GM18526 (cell line): ENCODE results near the gene SLC25A47.

Experiments
- POLR2A ChIP-seq: IDR thresholded peaks from 3 replicates; pipeline ENCODE4 v1.6.1; 2011; ENCODE audit not compliant: insufficient read length; ENCODE audit errors: extremely low read depth

Gene SLC25A47

DNA sequence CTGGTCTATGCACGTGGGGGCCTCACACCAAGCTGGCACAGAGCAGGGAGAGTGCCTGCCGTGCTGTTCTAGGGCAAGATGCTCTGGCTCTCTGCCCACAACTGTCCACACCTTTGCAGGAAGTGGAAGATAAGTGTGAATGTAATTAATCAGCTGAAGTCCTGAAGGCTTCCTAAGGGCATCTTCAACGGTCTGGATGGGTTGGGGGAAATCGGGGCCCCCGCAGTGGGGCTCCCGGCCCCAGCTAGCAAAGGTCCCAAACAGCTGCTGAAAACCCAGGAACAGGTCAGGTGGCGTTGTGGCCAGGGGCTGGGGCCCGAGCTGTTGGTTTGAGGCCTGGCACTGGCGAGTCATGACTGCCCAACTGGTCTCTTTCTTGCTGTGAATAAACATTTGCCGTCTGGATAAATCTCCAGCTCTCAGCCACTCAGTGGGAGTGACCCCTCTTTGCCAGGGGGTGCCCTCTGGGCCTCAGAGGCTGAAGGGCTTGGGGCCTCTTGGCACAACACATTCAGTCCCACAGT, 10.2 kb upstream of the SLC25A47 start:
- no peak for TF ChIP-seq POLR2A

DNA sequence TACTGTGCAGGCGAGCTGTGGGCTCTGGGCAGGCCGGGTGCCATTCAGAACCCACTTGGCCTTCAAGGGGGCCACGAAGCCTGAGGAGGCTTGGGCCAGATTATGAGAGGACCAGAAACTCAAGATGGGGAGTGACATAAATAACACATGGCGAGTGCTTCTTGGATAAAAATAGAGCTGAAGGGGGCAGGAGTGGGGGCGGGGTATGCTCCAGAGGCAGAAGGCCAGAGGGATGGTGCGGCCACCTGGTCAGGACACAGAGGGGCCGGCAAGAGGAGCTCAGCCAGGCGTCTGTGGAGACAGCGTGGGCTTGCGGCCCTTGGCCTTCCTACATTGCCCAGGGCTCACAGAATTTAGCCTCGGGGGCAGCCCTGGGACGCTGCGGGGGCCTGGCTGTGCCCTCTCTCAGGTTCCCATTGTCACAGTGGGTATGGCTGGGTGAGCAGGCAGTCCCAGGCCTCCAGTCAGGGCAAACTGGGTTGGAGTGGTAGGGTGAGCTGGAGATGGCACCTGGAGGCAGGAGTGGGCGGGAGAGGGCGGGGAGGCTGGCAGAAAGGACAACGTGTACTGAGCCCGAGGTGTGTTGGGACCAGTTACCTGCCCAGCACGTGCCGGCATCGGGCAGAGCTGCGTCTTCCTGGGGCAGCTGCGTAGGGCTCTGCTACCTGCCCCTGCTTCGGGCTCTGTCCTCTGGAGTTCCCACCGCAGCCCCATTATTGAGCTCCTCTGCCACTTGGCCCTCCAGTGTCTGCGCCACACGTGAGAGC, 9.5 kb upstream of the SLC25A47 start:
- TF ChIP-seq POLR2A = no peak

DNA sequence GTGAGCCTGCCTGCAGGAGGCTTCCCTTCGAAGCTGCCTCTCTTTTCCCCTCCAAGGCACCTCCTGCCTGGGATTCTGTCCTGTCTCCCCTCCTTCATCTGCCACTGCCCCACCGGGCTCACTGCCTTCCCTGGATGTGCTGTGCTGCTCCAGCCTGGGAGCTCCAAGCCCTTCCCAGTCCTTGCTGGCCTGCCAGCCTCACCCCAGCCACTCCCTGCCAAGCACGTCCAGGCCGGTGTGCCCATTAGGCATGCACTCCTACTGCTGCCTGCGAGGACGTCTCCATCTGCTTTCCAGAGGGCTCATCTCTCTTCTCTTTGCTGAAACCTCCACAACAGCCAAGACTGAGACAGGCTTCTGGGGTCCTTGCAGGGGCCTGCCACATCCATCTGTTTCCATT, 8.4 kb upstream of the SLC25A47 start:
- no peak for TF ChIP-seq POLR2A

DNA sequence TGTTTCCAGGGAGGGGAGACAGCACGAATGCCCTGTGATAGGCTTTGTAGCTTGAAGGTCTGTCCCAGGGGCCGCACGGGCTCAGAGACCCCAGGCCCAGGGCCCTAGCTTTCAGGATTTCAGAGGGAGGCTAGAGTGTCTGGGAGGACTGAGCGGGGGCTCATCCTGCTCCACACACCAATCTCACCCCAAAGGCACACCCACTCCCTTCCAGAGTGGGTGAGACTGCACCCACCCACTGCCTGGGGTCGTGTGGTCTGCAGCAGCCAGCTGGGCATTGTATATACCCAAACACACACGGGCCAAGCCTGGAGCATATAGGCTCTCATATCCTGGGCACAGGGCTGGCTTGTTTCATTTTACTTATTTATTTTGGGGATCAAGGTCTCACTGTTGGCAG, 5.8 kb upstream of the SLC25A47 start:
- TF ChIP-seq POLR2A = no peak

DNA sequence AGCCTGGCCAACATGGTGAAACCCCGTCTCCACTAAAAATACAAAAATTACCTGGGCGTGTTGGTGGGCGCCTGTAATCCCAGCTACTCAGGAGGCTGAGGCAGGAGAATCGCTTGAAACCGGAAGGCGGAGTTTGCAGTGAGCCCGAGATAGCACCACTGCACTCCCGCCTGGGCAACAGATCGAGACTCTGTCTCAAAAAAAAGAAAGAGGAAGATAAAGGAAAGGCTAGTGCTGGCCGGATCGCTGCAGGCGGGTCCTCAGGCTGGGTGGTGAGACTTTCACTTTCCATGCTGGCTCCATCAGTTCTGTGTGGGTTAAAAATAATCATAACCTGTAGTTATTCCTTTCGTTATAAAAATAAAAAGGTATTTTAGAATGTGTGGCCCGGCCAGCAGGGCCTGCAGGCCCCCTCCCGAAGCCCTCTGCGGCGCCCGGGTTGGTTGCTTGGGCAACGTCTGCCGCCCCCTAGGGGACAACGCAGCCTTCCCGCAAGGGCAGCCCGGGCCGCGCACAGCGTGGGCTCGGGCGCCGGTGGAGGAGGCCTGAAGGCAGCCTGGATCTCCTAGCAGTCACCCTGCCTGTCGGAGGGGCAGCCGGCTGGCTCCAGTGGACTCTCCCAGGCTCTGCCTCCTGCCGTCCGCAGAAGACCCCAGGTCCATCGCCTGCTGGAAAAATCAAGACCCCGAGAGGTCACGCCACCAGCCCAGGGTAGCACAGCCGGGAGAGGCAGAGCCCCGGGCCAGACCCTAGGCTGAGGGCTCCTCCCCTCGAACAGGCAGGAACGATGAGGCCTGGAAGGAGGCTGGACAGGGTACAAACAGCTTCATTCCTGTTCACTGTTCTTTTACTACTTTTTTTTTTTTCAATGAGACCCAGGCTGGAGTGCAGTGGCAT, 5.0 kb upstream of the SLC25A47 start:
- no peak for TF ChIP-seq POLR2A

DNA sequence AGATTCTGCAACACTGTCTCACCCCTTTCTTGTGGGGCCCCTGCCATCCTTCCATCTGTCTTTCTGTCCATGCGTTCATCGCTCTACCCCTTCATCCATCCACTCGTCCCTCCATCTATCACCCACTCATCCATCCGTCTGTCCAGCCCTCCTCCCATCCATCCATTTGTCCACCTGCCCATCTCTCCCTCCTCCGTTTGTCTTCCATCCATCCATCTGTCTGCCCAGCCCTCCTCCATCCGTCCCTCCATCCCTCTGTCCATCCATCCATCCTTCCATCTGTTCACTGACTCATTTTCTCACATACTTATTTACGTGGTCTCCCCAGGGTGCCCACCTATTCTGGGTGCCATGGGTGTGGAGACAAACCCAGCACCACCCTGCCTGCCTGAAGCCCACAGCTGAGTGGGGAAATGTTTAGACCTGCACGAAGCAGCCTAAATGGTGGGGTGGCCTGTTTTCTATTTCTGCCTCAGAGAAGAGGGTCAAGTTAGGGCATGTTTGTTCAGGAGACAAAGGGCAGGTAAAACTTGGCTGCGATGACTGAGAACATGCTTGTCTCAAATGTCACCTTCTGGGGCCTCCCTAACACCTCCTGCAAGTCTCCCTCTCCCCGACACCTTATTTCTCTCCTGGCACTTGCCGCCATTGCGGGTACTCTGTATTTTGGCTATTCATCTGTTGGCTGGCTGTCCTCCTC, 2.8 kb upstream of the SLC25A47 start:
- TF ChIP-seq POLR2A = no peak

DNA sequence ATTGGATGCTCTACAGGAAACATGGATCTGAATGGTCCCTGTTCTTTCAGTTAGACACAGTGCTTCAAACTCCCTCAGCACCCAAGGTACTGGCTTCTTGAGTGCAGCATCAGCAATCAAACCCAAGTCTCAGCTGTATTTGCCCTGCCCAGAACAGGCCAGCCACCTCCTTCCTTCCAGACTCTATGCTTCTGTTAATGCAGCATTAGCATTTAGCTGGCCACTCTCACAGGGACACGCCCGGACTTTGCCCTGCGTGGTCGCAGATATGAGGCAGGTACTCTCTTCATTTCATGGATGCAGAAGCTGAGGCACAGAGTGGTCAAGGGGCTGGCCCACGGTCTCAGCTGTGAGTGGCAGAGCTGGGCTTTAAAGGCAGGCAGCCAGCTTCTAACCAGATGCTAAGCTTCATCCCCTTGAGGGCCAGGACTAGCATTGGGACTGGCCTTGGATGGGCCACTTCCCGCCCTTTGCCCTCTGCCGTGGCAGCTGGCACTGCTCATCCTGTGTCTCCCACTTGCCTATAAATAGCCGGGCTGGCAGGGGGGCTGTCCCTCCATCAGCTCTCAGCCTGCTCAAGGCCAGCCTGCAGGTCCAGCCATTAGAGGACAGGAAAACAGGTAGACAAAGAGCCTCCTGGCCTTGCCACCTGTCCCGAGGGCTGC, 1.5 kb upstream of the SLC25A47 start:
- TF ChIP-seq POLR2A = no peak

DNA sequence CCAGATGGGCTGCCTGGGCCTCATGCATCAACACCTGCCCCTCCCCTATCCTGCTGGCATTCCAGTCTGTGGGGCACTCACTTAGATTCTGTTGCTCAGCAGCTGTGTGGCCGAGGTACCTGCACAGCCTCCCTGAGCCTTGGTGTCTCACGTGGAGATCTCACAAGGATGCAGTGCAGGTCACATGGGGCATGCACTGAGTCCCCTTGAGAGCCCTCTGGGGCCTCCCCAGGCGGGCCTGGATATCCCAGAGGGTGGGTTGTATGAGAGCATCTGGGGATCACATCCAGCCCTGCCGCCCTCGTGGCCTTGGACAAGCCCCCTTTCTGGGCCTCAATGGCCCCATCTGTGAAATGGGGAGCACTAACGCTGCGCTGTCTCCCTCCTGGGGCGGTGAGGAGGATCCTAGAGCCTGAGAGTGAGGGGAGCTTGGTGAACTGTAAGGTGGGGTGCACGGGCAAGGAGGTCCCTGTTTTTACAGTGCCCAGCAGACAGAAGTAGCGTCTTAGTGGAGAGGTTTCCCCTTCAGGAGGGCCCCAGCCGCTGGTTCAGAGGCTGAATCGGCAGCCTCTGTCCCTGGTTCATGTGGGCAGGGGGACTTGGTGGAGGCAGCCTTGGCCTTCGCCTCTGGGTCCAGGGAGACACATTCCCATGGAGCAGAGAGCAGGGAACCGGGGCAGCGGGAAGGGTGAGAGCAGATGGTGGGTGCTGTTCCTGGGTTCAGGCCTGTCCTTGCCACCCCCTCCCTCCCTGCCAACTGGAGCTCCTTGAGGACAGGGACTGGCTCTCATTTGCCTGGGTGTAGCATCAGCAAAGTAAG, 791 bp upstream of the SLC25A47 start:
- no peak for TF ChIP-seq POLR2A

DNA sequence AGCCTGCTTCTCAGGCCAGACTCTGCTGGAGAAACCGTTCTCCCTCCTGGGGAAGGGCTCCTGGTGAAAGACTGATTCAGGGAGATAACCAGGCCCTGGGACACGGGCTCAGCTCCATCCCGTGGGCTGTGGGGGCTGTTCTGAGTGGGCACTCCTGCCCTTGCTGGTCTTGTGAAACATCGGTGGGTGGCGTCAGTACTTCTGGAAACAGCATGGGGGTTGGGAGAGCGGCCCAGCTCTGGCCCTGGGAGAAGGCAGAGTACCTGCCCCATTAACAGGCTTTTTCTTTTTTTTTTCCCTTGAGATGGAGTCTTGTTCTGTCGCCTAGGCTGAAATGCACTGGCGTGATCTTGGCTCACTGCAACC, 786 bp downstream of the SLC25A47 start:
- no peak for TF ChIP-seq POLR2A

DNA sequence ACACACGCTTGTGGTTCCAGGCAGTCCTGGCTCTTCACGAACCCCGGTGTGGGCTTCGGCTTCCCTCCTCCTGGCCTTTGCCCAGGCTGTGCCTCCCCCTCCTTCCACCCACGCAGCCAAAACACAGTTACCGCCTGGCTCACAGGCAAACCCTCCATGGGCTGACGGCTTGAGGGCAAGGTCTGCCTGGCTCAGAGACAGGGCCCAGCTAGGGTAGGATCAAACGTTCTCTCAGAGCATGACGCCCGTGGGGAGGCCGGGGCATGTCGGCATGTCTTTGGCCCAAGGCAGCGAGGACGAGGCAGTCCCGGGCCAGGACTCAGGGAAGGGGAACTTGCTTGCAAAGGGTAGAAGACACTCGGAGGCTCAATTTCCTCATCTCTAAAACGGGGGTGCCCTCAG, 2.1 kb downstream of the SLC25A47 start:
- TF ChIP-seq POLR2A = no peak

DNA sequence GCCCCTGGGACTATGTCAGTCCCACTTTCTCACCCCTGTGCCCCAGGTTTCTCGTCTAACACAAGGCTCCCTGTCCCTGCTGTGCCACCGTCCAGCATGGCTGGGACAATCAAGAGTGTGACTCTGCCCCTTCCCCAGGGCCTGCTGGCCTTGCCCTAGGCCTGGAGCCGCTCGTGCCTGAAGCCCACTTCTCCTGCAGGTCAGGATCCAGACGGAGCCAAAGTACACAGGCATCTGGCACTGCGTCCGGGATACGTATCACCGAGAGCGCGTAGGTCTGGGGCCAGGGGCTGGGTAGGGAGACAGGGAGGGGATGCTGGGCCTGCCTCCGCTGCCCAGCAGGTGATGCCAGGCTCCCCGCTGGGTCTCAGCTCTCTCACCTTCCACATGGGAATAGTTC, 2.8 kb downstream of the SLC25A47 start:
- TF ChIP-seq POLR2A = no peak

DNA sequence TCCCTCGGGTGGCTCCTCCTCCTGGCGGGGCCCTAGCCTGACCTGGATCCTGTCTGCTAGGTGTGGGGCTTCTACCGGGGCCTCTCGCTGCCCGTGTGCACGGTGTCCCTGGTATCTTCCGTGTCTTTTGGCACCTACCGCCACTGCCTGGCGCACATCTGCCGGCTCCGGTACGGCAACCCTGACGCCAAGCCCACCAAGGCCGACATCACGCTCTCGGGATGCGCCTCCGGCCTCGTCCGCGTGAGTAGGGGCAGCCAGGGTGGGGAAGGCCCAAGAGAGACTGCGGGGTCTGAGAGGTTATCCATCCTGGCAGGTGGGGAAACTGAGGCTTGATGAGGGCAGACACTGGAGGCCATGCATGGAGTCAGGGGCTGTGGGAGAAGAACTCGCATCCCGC, 4.0 kb downstream of the SLC25A47 start:
- no peak for TF ChIP-seq POLR2A

DNA sequence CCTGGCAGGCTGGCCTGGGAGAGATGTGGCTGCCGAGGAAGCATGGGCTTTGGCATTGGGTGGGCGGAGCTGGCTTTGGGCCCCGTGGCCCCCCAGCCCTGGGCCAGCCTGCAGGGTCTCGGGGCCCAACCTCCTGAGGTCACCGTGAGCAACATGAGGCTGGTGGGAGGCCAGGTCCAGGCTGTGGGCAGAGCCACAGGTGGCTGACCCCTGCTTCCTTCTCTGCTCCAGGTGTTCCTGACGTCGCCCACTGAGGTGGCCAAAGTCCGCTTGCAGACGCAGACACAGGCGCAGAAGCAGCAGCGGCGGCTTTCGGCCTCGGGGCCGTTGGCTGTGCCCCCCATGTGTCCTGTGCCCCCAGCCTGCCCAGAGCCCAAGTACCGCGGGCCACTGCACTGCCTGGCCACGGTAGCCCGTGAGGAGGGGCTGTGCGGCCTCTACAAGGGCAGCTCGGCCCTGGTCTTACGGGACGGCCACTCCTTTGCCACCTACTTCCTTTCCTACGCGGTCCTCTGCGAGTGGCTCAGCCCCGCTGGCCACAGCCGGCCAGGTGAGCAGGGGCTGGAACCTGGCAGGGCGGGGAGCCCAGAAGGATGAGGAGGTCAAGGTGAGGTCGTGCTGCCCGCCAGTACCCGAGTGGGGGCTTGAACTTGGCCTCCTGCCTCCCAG, 5.5 kb downstream of the SLC25A47 start:
- TF ChIP-seq POLR2A = no peak
